Measurements from ENCODE around the gene ARHGEF28.

The ARHGEF28 gene

DNA sequence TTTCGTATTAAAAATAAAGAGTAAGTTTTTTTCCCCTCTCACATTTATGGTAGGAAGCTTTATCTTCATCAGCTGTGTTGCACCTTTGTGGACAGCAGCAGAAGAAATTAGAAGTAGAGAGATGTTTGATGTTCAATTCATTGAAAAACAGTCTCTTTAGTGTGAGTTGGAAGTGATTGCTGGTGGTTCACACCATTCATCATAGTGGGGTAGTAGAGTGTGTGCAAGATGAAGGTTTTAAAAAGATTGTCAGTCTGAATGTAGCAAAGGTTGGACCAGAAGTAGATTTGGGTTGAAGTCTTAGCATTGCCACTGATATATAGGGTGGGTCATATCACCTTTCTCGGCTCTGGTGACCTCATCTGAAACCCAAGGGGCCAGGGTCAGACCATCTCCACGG lies 10.4 kb downstream of the ARHGEF28 start:
- Histone ChIP-seq H4K20me1 (ENCODE audit: insufficient read depth, low read length, poor library complexity, severe bottlenecking) (no peaks in the 10 kb centered on the region), H3F3A (ENCODE audit: low read depth) (no peaks in the 10 kb centered on the region), H2AFZ (ENCODE audit: low read length) (no peak overlapping the region), H3K27me3 (ENCODE audit: insufficient read depth, low read length, poor library complexity, severe bottlenecking) (no peaks in the 10 kb centered on the region), H3K36me3 (ENCODE audit: insufficient read depth, low read length) (no peaks in the 10 kb centered on the region), H3K9me3 (ENCODE audit: insufficient read depth, low read depth, low read length) (no peaks in the 10 kb centered on the region), H3K9me2 (replicated peaks; ENCODE audit: low read depth, low read length) (no peaks in the 10 kb centered on the region), H3K4me2 (ENCODE audit: low read depth, low read length, poor library complexity, severe bottlenecking) (no peak overlapping the region), H3K9ac (ENCODE audit: low read depth, low read length, poor library complexity, severe bottlenecking) (no peak overlapping the region), H3K4me1 (ENCODE audit: insufficient read depth, low read length, poor library complexity, severe bottlenecking) (no peaks in the 10 kb centered on the region), H3K79me2 (ENCODE audit: insufficient read depth, low read length) (no peaks in the 10 kb centered on the region), H3K4me3 (ENCODE audit: low read length, poor library complexity, severe bottlenecking) (no peak overlapping the region)
- TF ChIP-seq CTCF (conservative IDR thresholded peaks at IDR 0.05; ENCODE audit: low read length): no peak
- TF ChIP-seq EZH2phosphoT487 (IDR thresholded peaks at IDR 0.05; ENCODE audit: borderline replicate concordance): no peak

- no peaks in the 10 kb centered on the region for H3K36me3 ChIP-seq (ENCODE audit: insufficient read depth, low read length)
- no peak overlapping the region for H2AFZ ChIP-seq (ENCODE audit: low read length)
- no peaks in the 10 kb centered on the region for H3K9me3 ChIP-seq (ENCODE audit: insufficient read depth, low read depth, low read length)
- H3K79me2 ChIP-seq (ENCODE audit: insufficient read depth, low read length): no peaks in the 10 kb centered on the region
- H3F3A ChIP-seq (ENCODE audit: low read depth): no peaks in the 10 kb centered on the region
- no peaks in the 10 kb centered on the region for H3K9me2 ChIP-seq (replicated peaks; ENCODE audit: low read depth, low read length)
- no peak overlapping the region for H3K4me3 ChIP-seq (ENCODE audit: low read length, poor library complexity, severe bottlenecking)
- no peaks in the 10 kb centered on the region for H3K4me1 ChIP-seq (ENCODE audit: insufficient read depth, low read length, poor library complexity, severe bottlenecking)
- H3K27me3 ChIP-seq (ENCODE audit: insufficient read depth, low read length, poor library complexity, severe bottlenecking): no peaks in the 10 kb centered on the region
- H3K4me2 ChIP-seq (ENCODE audit: low read depth, low read length, poor library complexity, severe bottlenecking): no peak overlapping the region
- TF ChIP-seq EZH2phosphoT487 (IDR thresholded peaks at IDR 0.05; ENCODE audit: borderline replicate concordance) (no peak), CTCF (conservative IDR thresholded peaks at IDR 0.05; ENCODE audit: low read length) (no peak)
- no peaks in the 10 kb centered on the region for H4K20me1 ChIP-seq (ENCODE audit: insufficient read depth, low read length, poor library complexity, severe bottlenecking)
- no peak overlapping the region for H3K9ac ChIP-seq (ENCODE audit: low read depth, low read length, poor library complexity, severe bottlenecking)
Measured at GRCh38 chr5:73637565-73637964, 11.6 kb downstream of the ARHGEF28 start.

- Histone ChIP-seq H3K9me3 (ENCODE audit: insufficient read depth, low read depth, low read length) (no peaks in the 10 kb centered on the region), H3K36me3 (ENCODE audit: insufficient read depth, low read length) (no peaks in the 10 kb centered on the region), H3K4me2 (ENCODE audit: low read depth, low read length, poor library complexity, severe bottlenecking) (no peak overlapping the region), H4K20me1 (ENCODE audit: insufficient read depth, low read length, poor library complexity, severe bottlenecking) (no peaks in the 10 kb centered on the region), H3K27me3 (ENCODE audit: insufficient read depth, low read length, poor library complexity, severe bottlenecking) (no peaks in the 10 kb centered on the region), H3K9me2 (replicated peaks; ENCODE audit: low read depth, low read length) (no peaks in the 10 kb centered on the region), H3K4me3 (ENCODE audit: low read length, poor library complexity, severe bottlenecking) (no peak overlapping the region), H3K9ac (ENCODE audit: low read depth, low read length, poor library complexity, severe bottlenecking) (no peak overlapping the region), H3K4me1 (ENCODE audit: insufficient read depth, low read length, poor library complexity, severe bottlenecking) (no peaks in the 10 kb centered on the region), H2AFZ (ENCODE audit: low read length) (no peak overlapping the region), H3F3A (ENCODE audit: low read depth) (no peaks in the 10 kb centered on the region), H3K79me2 (ENCODE audit: insufficient read depth, low read length) (no peaks in the 10 kb centered on the region)
- TF ChIP-seq CTCF (conservative IDR thresholded peaks at IDR 0.05; ENCODE audit: low read length): no peak
- TF ChIP-seq EZH2phosphoT487 (IDR thresholded peaks at IDR 0.05; ENCODE audit: borderline replicate concordance): no peak
Measured at GRCh38 chr5:73638344-73639095, 12.5 kb downstream of the ARHGEF28 start.

Data from Loucy (cell line).